Thyroid gland (tissue), 4 donors: ENCODE data around the gene TMEM174.

ENCODE experiments used
- CTCF ChIP-seq, 6 experiments: fragments of 200-600 bp in 3 of 6; fragments of 450-650 bp in 3 of 6; sonication (generic) in 3 of 6; IDR thresholded peaks; one replicate each; pipeline ENCODE4 v1.5.1; 2016 to 2019; ENCODE audit warnings: antibody characterized with exemption in 6 of 6, mild to moderate bottlenecking in 2 of 6, inconsistent platforms in 1 of 6, moderate library complexity in 1 of 6
- POLR2A ChIP-seq, 2 donors: fragments of 450-650 bp; IDR thresholded peaks; one replicate each; pipeline ENCODE4 v1.6.1; 2017; ENCODE audit warnings: antibody characterized with exemption in 2 of 2, mild to moderate bottlenecking in 2 of 2, moderate library complexity in 1 of 2

- TF ChIP-seq CTCF (IDR thresholded peaks at IDR 0.05) (no peak), POLR2A (IDR thresholded peaks at IDR 0.05) (no peak)
These were observed 36.9 kb upstream of the TMEM174 start for GRCh38 chr5:73136055-73136562.
